Common myeloid progenitor, CD34-positive (primary cell): ENCODE data around the gene YDJC.

Source experiments
- CTCF ChIA-PET: fragments of 350-600 bp; sonication (Branson Sonifier 250); formaldehyde crosslinking; loops from one replicate; lab custom pipeline; 2021; ENCODE audit warnings: antibody characterized with exemption; lab: Charles Lee
- POLR2A ChIA-PET: fragments of 350-600 bp; sonication (Branson Sonifier 250); formaldehyde crosslinking; loops from one replicate; lab custom pipeline; 2021; ENCODE audit warnings: antibody characterized with exemption; lab: Charles Lee
- DNase-seq, 3 donors: peaks; one replicate each; pipeline versions ENCODE4 v3.0.0 to v3.0.0-alpha.2; 2013
- H3K27ac ChIP-seq, 2 experiments: 1 replicate in 1 of 2; 2 replicates in 1 of 2; pipeline ENCODE4 v1.7.0; 2013; ENCODE audit warnings: inconsistent platforms in 2 of 2, low read length in 2 of 2, mild to moderate bottlenecking in 2 of 2, low read depth in 1 of 2, moderate library complexity in 1 of 2; ENCODE audit not compliant: severe bottlenecking in 2 of 2, insufficient read depth in 1 of 2, poor library complexity in 1 of 2
- H3K27me3 ChIP-seq, 5 experiments: replicated peaks in 2 of 5; 1 replicate in 3 of 5; 2 replicates in 2 of 5; pipeline versions ENCODE4 v1.6.1 to v1.7.0; 2013; ENCODE audit warnings: low read length in 4 of 5, mild to moderate bottlenecking in 2 of 5, moderate library complexity in 2 of 5, inconsistent platforms in 1 of 5; ENCODE audit not compliant: insufficient read depth in 5 of 5, control insufficient read depth in 4 of 5
- H3K36me3 ChIP-seq, 4 experiments: 1 replicate in 2 of 4; 2 replicates in 2 of 4; pipeline versions ENCODE4 v1.6.1 to v1.7.0; 2013; ENCODE audit warnings: low read length in 3 of 4, control low read depth in 1 of 4, mild to moderate bottlenecking in 1 of 4; ENCODE audit not compliant: control insufficient read depth in 4 of 4, insufficient read depth in 4 of 4
- H3K4me1 ChIP-seq, 4 experiments: 1 replicate in 3 of 4; 2 replicates in 1 of 4; pipeline versions ENCODE4 v1.6.1 to v1.7.1; 2013; ENCODE audit warnings: low read length in 3 of 4, mild to moderate bottlenecking in 3 of 4, control low read depth in 1 of 4, inconsistent platforms in 1 of 4, moderate library complexity in 1 of 4; ENCODE audit not compliant: control insufficient read depth in 4 of 4, insufficient read depth in 4 of 4; ENCODE audit errors: control extremely low read depth in 1 of 4
- H3K4me3 ChIP-seq, 7 experiments: 1 replicate in 4 of 7; 2 replicates in 3 of 7; pipeline versions ENCODE4 v1.5.1 to v1.7.0; 2013; ENCODE audit warnings: mild to moderate bottlenecking in 7 of 7, low read length in 6 of 7, moderate library complexity in 6 of 7, inconsistent platforms in 2 of 7, low read depth in 2 of 7, control low read depth in 1 of 7; ENCODE audit not compliant: insufficient read depth in 4 of 7, control insufficient read depth in 1 of 7; ENCODE audit errors: extremely low read depth in 1 of 7
- H3K9me3 ChIP-seq, 5 experiments: 1 replicate in 4 of 5; 2 replicates in 1 of 5; pipeline versions ENCODE4 v1.6.1 to v1.7.1; 2013; ENCODE audit warnings: low read length in 4 of 5, mild to moderate bottlenecking in 2 of 5, inconsistent platforms in 1 of 5, low read depth in 1 of 5, moderate library complexity in 1 of 5; ENCODE audit not compliant: control insufficient read depth in 4 of 5, insufficient read depth in 2 of 5; ENCODE audit errors: control extremely low read depth in 1 of 5
- WGBS: methylation state at CpG from one replicate; pipeline ENCODE4 v1.1.5; 2013; ENCODE audit not compliant: insufficient coverage; 5-methylcytosine and 5-hydroxymethylcytosine counted together

Gene YDJC

GRCh38 chr22:21591695-21592094 lies 38.1 kb downstream of the YDJC start:
- Histone ChIP-seq H3K27ac (peak overlapping the region in 1 of 2 experiments; percentile 54), H3K36me3 (peaks cover 9 to 64% (median 31%) of the 10 kb centered on the region in 4 experiments), H3K4me3 (peak overlapping the region in 3 of 7 experiments; percentile 26 to 54 (median 44)), H3K9me3 (no peaks in the 10 kb centered on the region), H3K4me1 (peaks cover 3 to 50% (median 35%) of the 10 kb centered on the region in 4 experiments), H3K27me3 (no peaks in the 10 kb centered on the region)
- CTCF ChIA-PET = interaction anchor here (0.8 to 3.0 kb wide), 6 partner anchors 11 to 50 kb away, joined by 3 to 10 read pairs (median 3); partner anchors contain the start of genes SDF2L1 and YDJC
- POLR2A ChIA-PET = no interaction called here
- 47% methylated on average over 6 of the region's 9 CpGs for WGBS
- DNase-seq = no peak

- peak in 1 of 3 donors; percentile 22 for DNase-seq
- Histone ChIP-seq H3K27me3 (no peaks in the 10 kb centered on the region), H3K36me3 (peaks cover 9 to 58% (median 30%) of the 10 kb centered on the region in 4 experiments), H3K9me3 (no peaks in the 10 kb centered on the region), H3K27ac (peak overlapping the region in 1 of 2 experiments; percentile 59), H3K4me3 (peak overlapping the region in 3 of 7 experiments; percentile 20 to 44 (median 26)), H3K4me1 (peaks cover 3 to 48% (median 33%) of the 10 kb centered on the region in 4 experiments)
- CTCF ChIA-PET = interaction anchor here (0.9 to 1.8 kb wide), 3 partner anchors 11 to 51 kb away, joined by 3 to 4 read pairs (median 3); partner anchors contain the start of gene SDF2L1
- 84% methylated on average over 5 of the region's 9 CpGs for WGBS
- POLR2A ChIA-PET = no interaction called here
Observed at GRCh38 chr22:21590809-21591641, 38.8 kb downstream of the YDJC start.

GRCh38 chr22:21589396-21589795 lies 40.4 kb downstream of the YDJC start:
- peaks cover 3 to 47% (median 33%) of the 10 kb centered on the region in 4 experiments for H3K4me1 ChIP-seq
- no peak overlapping the region for H3K4me3 ChIP-seq
- POLR2A ChIA-PET = no interaction called here
- peaks cover 13 to 48% (median 19%) of the 10 kb centered on the region in 4 experiments for H3K36me3 ChIP-seq
- DNase-seq = no peak
- H3K27ac ChIP-seq = peak overlapping the region in 1 of 2 experiments; percentile 15
- H3K9me3 ChIP-seq = no peaks in the 10 kb centered on the region
- CTCF ChIA-PET = interaction anchor here (1.0 kb wide), 1 partner anchor 10 kb away, joined by 3 read pairs; no protein-coding TSS in a partner anchor
- H3K27me3 ChIP-seq = no peaks in the 10 kb centered on the region
- WGBS = 97% methylated on average over 8 of the region's 8 CpGs

GRCh38 chr22:21587803-21588611 lies 41.8 kb downstream of the YDJC start:
- peak in 2 of 3 donors; percentile 63 to 75 for DNase-seq
- WGBS = 50% methylated on average over 2 of the region's 4 CpGs
- POLR2A ChIA-PET = interaction anchor here (0.9 to 1.4 kb wide), 3 partner anchors 11 to 55 kb away, joined by 3 to 6 read pairs (median 3); partner anchors contain the start of gene SDF2L1
- peak overlapping the region in 2 of 7 experiments; percentile 0 to 11 for H3K4me3 ChIP-seq
- no peaks in the 10 kb centered on the region for H3K27me3 ChIP-seq
- CTCF ChIA-PET = interaction anchor here (1.0 to 1.4 kb wide), 2 partner anchors 15 to 54 kb away, joined by 3 to 4 read pairs; partner anchors contain the start of gene SDF2L1
- H3K9me3 ChIP-seq = no peaks in the 10 kb centered on the region
- peaks cover 5 to 41% (median 5%) of the 10 kb centered on the region in 4 experiments for H3K36me3 ChIP-seq
- H3K4me1 ChIP-seq = peaks cover 3 to 47% (median 34%) of the 10 kb centered on the region in 4 experiments
- H3K27ac ChIP-seq = peak overlapping the region in 1 of 2 experiments; percentile 56

- Histone ChIP-seq H3K36me3 (peaks cover 0 to 23% (median 5%) of the 10 kb centered on the region in 4 experiments), H3K27me3 (no peaks in the 10 kb centered on the region), H3K4me3 (no peak overlapping the region), H3K27ac (no peak overlapping the region), H3K9me3 (no peaks in the 10 kb centered on the region), H3K4me1 (peaks cover 3 to 28% (median 15%) of the 10 kb centered on the region in 4 experiments)
- ChIA-PET CTCF (interaction anchor here (1.0 to 1.4 kb wide), 2 partner anchors 11 to 62 kb away, joined by 3 to 4 read pairs; no protein-coding TSS in a partner anchor), POLR2A (no interaction called here)
- WGBS = no CpG with 5 or more reads among the region's 2 CpGs
- DNase-seq = no peak
Observed at GRCh38 chr22:21585389-21585788, 44.4 kb downstream of the YDJC start.

- 88% methylated on average over 6 of the region's 10 CpGs for WGBS
- Histone ChIP-seq H3K27ac (peak overlapping the region in 1 of 2 experiments; percentile 47), H3K27me3 (no peaks in the 10 kb centered on the region), H3K4me1 (peaks cover 3 to 15% (median 10%) of the 10 kb centered on the region in 4 experiments), H3K9me3 (no peaks in the 10 kb centered on the region), H3K36me3 (peaks cover 0 to 21% (median 5%) of the 10 kb centered on the region in 4 experiments), H3K4me3 (no peak overlapping the region)
- DNase-seq = no peak
- ChIA-PET CTCF (interaction anchor here (0.7 to 1.9 kb wide), 2 partner anchors 9 to 46 kb away, joined by 3 to 6 read pairs; no protein-coding TSS in a partner anchor), POLR2A (no interaction called here)
Observed at GRCh38 chr22:21582801-21583740, 46.8 kb downstream of the YDJC start.
